HEK293T (cell line): ENCODE measurements around the gene DOK3.

ENCODE experiments used
- ARNT ChIP-seq: fragments of 450-650 bp; IDR thresholded peaks from 2 replicates; pipeline ENCODE4 v1.6.1; 2017; ENCODE audit warnings: mild to moderate bottlenecking
- BHLHE40 ChIP-seq: fragments of 450-650 bp; IDR thresholded peaks from 2 replicates; pipeline ENCODE4 v1.6.1; 2016; ENCODE audit warnings: mild to moderate bottlenecking, moderate library complexity, borderline replicate concordance
- ELF4 ChIP-seq: fragments of 450-650 bp; IDR thresholded peaks from 2 replicates; pipeline ENCODE4 v1.6.1; 2017; ENCODE audit warnings: antibody characterized with exemption
- FOXA1 ChIP-seq: fragments of 450-650 bp; IDR thresholded peaks from 2 replicates; pipeline ENCODE4 v1.6.1; 2016; ENCODE audit warnings: mild to moderate bottlenecking
- FOXM1 ChIP-seq: fragments of 450-650 bp; IDR thresholded peaks from 2 replicates; pipeline ENCODE4 v1.6.1; 2017; ENCODE audit warnings: mild to moderate bottlenecking, borderline replicate concordance
- LEF1 ChIP-seq: fragments of 450-650 bp; IDR thresholded peaks from 2 replicates; pipeline ENCODE4 v1.6.1; 2017; ENCODE audit warnings: mild to moderate bottlenecking, borderline replicate concordance
- SP1 ChIP-seq: fragments of 450-650 bp; IDR thresholded peaks from 2 replicates; pipeline ENCODE4 v1.6.1; 2017
- SUZ12 ChIP-seq: fragments of 450-650 bp; IDR thresholded peaks from 2 replicates; pipeline ENCODE4 v1.6.1; 2016; ENCODE audit warnings: mild to moderate bottlenecking

DNA sequence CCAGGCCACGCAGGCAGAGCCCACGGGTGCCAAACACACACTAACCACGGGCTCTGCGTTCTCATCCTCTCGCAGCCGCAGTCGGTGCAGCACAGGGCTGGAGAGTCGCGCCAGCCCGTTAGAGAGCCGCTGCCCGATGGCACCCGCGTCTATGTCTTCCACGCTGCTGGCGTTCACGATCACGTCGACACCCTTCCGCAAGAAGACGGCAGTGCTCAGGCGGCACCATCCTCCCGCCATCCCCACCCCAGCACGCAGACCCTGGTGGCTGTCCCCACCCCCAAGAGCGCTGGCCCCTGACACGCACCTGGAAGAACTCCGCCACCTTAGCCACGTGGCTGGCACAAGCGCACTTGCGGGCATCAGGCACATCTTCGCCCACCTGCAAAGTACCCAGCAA is 42.2 kb downstream of the DOK3 start:
- TF ChIP-seq SP1 (no peak), BHLHE40 (no peak), SUZ12 (no peak), LEF1 (no peak), ARNT (no peak), ELF4 (no peak), FOXM1 (no peak), FOXA1 (no peak)
